IMR-90 (cell line): Measurements from ENCODE around the gene CDHR3. TPM values are rescaled to one million over a fixed set of nuclear protein-coding genes. Genes with fewer than 3 reads are reported as not detected.

ENCODE experiments used
- ATAC-seq: fragments of 200-7000 bp; cut with Tn5 transposase; 2 replicates; pipeline ENCODE4 v1.9.1; 2020; ENCODE audit warnings: low read depth, mild to moderate bottlenecking, moderate library complexity
- BruUV-seq: library from RNA; stranded (reverse); fragments of 400-500 nt; replicated peaks from 2 replicates; lab custom pipeline; 2021; lab: Mats Ljungman, UMichigan
- CTCF ChIA-PET: fragments of 300-600 bp; formaldehyde crosslinking; extraction: SDS; loops from one replicate; lab custom pipeline; 2021; ENCODE audit warnings: antibody characterized with exemption; lab: Yijun Ruan, JAX
- POLR2A ChIA-PET: fragments of 300-600 bp; sonication (Branson Sonifier 250); formaldehyde crosslinking; loops from one replicate; lab custom pipeline; 2022; ENCODE audit warnings: antibody characterized with exemption; ENCODE audit not compliant: unreplicated experiment; lab: Charles Lee
- DNase-seq: peaks from one replicate; pipeline ENCODE4 v3.0.0; 2013
- H2AFZ ChIP-seq: replicated peaks from 2 replicates; pipeline ENCODE3; 2013; ENCODE audit warnings: low read length, mild to moderate bottlenecking; ENCODE audit not compliant: poor library complexity
- H2AK5ac ChIP-seq: 2 replicates; pipeline ENCODE4 v1.6.1; 2013; ENCODE audit warnings: low read depth, low read length, inconsistent platforms
- H2AK9ac ChIP-seq: replicated peaks from 2 replicates; pipeline ENCODE3; 2013; ENCODE audit warnings: mild to moderate bottlenecking, low read depth, low read length, moderate library complexity; ENCODE audit not compliant: poor library complexity
- H2BK120ac ChIP-seq: 2 replicates; pipeline ENCODE4 v1.6.1; 2013; ENCODE audit warnings: low read depth, low read length, inconsistent platforms
- H2BK15ac ChIP-seq: 3 replicates; pipeline ENCODE4 v1.6.1; 2013; ENCODE audit warnings: low read depth, low read length, inconsistent platforms
- H2BK20ac ChIP-seq: 2 replicates; pipeline ENCODE4 v1.6.1; 2013; ENCODE audit warnings: low read depth, mild to moderate bottlenecking, inconsistent platforms, low read length, moderate library complexity
- H2BK5ac ChIP-seq: 2 replicates; pipeline ENCODE4 v1.6.1; 2013; ENCODE audit warnings: mild to moderate bottlenecking, low read depth, low read length, inconsistent platforms; ENCODE audit not compliant: poor library complexity, severe bottlenecking
- H3K14ac ChIP-seq: replicated peaks from 2 replicates; pipeline ENCODE4 v1.6.1; 2013; ENCODE audit warnings: low read depth, low read length, inconsistent platforms
- H3K18ac ChIP-seq: 2 replicates; pipeline ENCODE4 v1.6.1; 2013; ENCODE audit warnings: low read depth, low read length, control low read depth
- H3K23ac ChIP-seq: 2 replicates; pipeline ENCODE4 v1.6.1; 2013; ENCODE audit warnings: low read depth, low read length, inconsistent platforms
- H3K27ac ChIP-seq: 2 replicates; pipeline ENCODE4 v1.5.1; 2013; ENCODE audit warnings: mild to moderate bottlenecking, control low read depth, low read length; ENCODE audit not compliant: insufficient read depth
- H3K27me3 ChIP-seq: 2 replicates; pipeline ENCODE4 v1.6.1; 2013; ENCODE audit warnings: low read length; ENCODE audit not compliant: control insufficient read depth, insufficient read depth
- H3K36me3 ChIP-seq: 2 replicates; pipeline ENCODE4 v1.6.1; 2013; ENCODE audit warnings: low read length, mixed read lengths; ENCODE audit not compliant: control insufficient read depth, insufficient read depth
- H3K4ac ChIP-seq: 2 replicates; pipeline ENCODE4 v1.6.1; 2013; ENCODE audit warnings: low read depth, low read length, inconsistent platforms
- H3K4me1 ChIP-seq: 2 replicates; pipeline ENCODE4 v1.6.1; 2013; ENCODE audit warnings: low read length, mixed read lengths; ENCODE audit not compliant: control insufficient read depth, insufficient read depth
- H3K4me2 ChIP-seq: 2 replicates; pipeline ENCODE4 v1.6.1; 2013; ENCODE audit warnings: low read depth, mild to moderate bottlenecking, control low read depth, low read length, moderate library complexity
- H3K4me3 ChIP-seq: 2 replicates; pipeline ENCODE4 v1.5.1; 2013; ENCODE audit warnings: low read depth, mild to moderate bottlenecking, control low read depth, low read length, moderate library complexity; ENCODE audit not compliant: insufficient read depth
- H3K56ac ChIP-seq: 2 replicates; pipeline ENCODE4 v1.6.1; 2013; ENCODE audit warnings: low read length, inconsistent platforms; ENCODE audit not compliant: insufficient read depth; ENCODE audit errors: extremely low read depth
- H3K79me1 ChIP-seq, 2 experiments: 2 replicates each; pipeline ENCODE4 v1.6.1; 2013; ENCODE audit warnings: low read length in 2 of 2, inconsistent platforms in 1 of 2, low read depth in 1 of 2
- H3K9ac ChIP-seq: 2 replicates; pipeline ENCODE4 v1.6.1; 2013; ENCODE audit warnings: low read depth, low read length, control low read depth
- H3K9me1 ChIP-seq: 2 replicates; pipeline ENCODE4 v1.6.1; 2013; ENCODE audit warnings: low read length, inconsistent platforms; ENCODE audit not compliant: insufficient read depth
- H3K9me3 ChIP-seq: 2 replicates; pipeline ENCODE4 v1.6.1; 2013; ENCODE audit warnings: low read length; ENCODE audit not compliant: control insufficient read depth, insufficient read depth
- H4K20me1 ChIP-seq: 2 replicates; pipeline ENCODE4 v1.6.1; 2013; ENCODE audit warnings: low read length, inconsistent platforms; ENCODE audit not compliant: insufficient read depth
- H4K5ac ChIP-seq: 2 replicates; pipeline ENCODE4 v1.6.1; 2013; ENCODE audit warnings: mild to moderate bottlenecking, low read depth, low read length, control low read depth
- H4K8ac ChIP-seq, 2 experiments: 2 replicates each; pipeline ENCODE4 v1.6.1; 2013; ENCODE audit warnings: low read depth in 2 of 2, low read length in 2 of 2, control low read depth in 1 of 2, inconsistent platforms in 1 of 2
- H4K91ac ChIP-seq: 2 replicates; pipeline ENCODE4 v1.6.1; 2013; ENCODE audit warnings: low read depth, low read length, inconsistent platforms; ENCODE audit not compliant: insufficient read depth
- BHLHE40 ChIP-seq: fragments of 150-350 bp; IDR thresholded peaks from 2 replicates; pipeline ENCODE4 v1.6.1; 2016; ENCODE audit warnings: mild to moderate bottlenecking, low read depth, low read length
- CEBPB ChIP-seq: IDR thresholded peaks from 2 replicates; pipeline ENCODE4 v1.6.1; 2012; ENCODE audit warnings: low read depth, low read length, improper control_type of control experiment
- CHD1 ChIP-seq: IDR thresholded peaks from 2 replicates; pipeline ENCODE4 v1.6.1; 2012; ENCODE audit warnings: low read depth, low read length, improper control_type of control experiment
- FOS ChIP-seq: fragments of 150-350 bp; IDR thresholded peaks from 2 replicates; pipeline ENCODE4 v1.6.1; 2016; ENCODE audit warnings: low read depth, low read length
- MAFK ChIP-seq: IDR thresholded peaks from 2 replicates; pipeline ENCODE4 v1.6.1; 2012; ENCODE audit warnings: low read depth, low read length, improper control_type of control experiment
- MAZ ChIP-seq: IDR thresholded peaks from 2 replicates; pipeline ENCODE4 v1.6.1; 2012; ENCODE audit warnings: low read depth, mild to moderate bottlenecking, low read length, improper control_type of control experiment, moderate library complexity, borderline replicate concordance
- MXI1 ChIP-seq: IDR thresholded peaks from 2 replicates; pipeline ENCODE4 v1.6.1; 2012; ENCODE audit warnings: low read depth, mild to moderate bottlenecking, low read length, moderate library complexity, borderline replicate concordance
- NFE2L2 ChIP-seq: fragments of 150-350 bp; IDR thresholded peaks from 2 replicates; pipeline ENCODE4 v1.6.1; 2016; ENCODE audit warnings: low read depth, mild to moderate bottlenecking, low read length
- POLR2A ChIP-seq: IDR thresholded peaks from 2 replicates; pipeline ENCODE4 v1.6.1; 2012; ENCODE audit warnings: mild to moderate bottlenecking, low read depth, low read length
- RAD21 ChIP-seq: IDR thresholded peaks from 2 replicates; pipeline ENCODE4 v1.6.1; 2012; ENCODE audit warnings: low read length, improper control_type of control experiment
- RCOR1 ChIP-seq: IDR thresholded peaks from 2 replicates; pipeline ENCODE4 v1.6.1; 2012; ENCODE audit warnings: mild to moderate bottlenecking, low read length, improper control_type of control experiment; ENCODE audit not compliant: insufficient replicate concordance
- RFX5 ChIP-seq: IDR thresholded peaks from 2 replicates; pipeline ENCODE4 v1.8.0; 2012; ENCODE audit warnings: low read depth, mild to moderate bottlenecking, low read length, moderate library complexity
- SMC3 ChIP-seq: fragments of 150-350 bp; IDR thresholded peaks from 2 replicates; pipeline ENCODE4 v1.6.1; 2016; ENCODE audit warnings: low read depth, mild to moderate bottlenecking, antibody characterized with exemption, low read length, moderate library complexity
- WGBS, 2 experiments: methylation state at CpG; one replicate each; pipeline versions ENCODE4 v1.1.5 to v1.1.7; 2013; ENCODE audit warnings: missing lambda C conversion rate in 2 of 2; ENCODE audit not compliant: insufficient read length in 1 of 2; ENCODE audit errors: extremely low coverage in 2 of 2; 5-methylcytosine and 5-hydroxymethylcytosine counted together
- dilution Hi-C: fragments of 300-500 bp; cut with HindIII; formaldehyde crosslinking; loops from one replicate; pipeline ENCODE4 v1.14.3; 2018; ENCODE audit warnings: low sequenced_read_pairs; ENCODE audit not compliant: unreplicated experiment
- in situ Hi-C: fragments of 300-500 bp; cut with MboI; formaldehyde crosslinking; loops from 3 replicates; pipeline ENCODE4 v1.14.3; 2019; ENCODE audit warnings: low sequenced_read_pairs, inconsistent platforms, mixed read lengths
- intact Hi-C: fragments of 100-400 bp; cut with micrococcal nuclease; formaldehyde crosslinking; loops from 2 replicates; pipeline ENCODE4 v1.10.0; 2022
- polyA plus RNA-seq, 3 experiments: library from polyadenylated mRNA; depleted of rRNA; stranded (reverse); fragments of >200 nt; gene quantifications; 2 replicates each; pipeline ENCODE4 v1.2.3, GENCODE V29; 2012; ENCODE audit warnings: low replicate concordance in 1 of 3
- total RNA-seq: library from RNA; depleted of rRNA; stranded (reverse); fragments of >200 nt; gene quantifications from 2 replicates; pipeline ENCODE4 v1.2.3, GENCODE V29; 2012
- TF ChIP-seq, protein P1 (sequence below): fragments of 150-350 bp; IDR thresholded peaks from 2 replicates; pipeline ENCODE4 v1.6.1; 2016; ENCODE audit warnings: low read depth, mild to moderate bottlenecking, low read length, moderate library complexity, borderline replicate concordance
- TF ChIP-seq, protein P2 (sequence below): conservative IDR thresholded peaks from 2 replicates; pipeline ENCODE4 v1.5.1; 2012; ENCODE audit warnings: mild to moderate bottlenecking, low read depth, low read length, improper control_type of control experiment
- TF ChIP-seq, protein P3 (sequence below): fragments of 150-350 bp; IDR thresholded peaks from 2 replicates; pipeline ENCODE4 v1.6.1; 2017; ENCODE audit warnings: mild to moderate bottlenecking, antibody characterized with exemption, low read length, low read depth

CDHR3 gene
- total and polyA plus RNA-seq, 2 of the 4 experiments (the other 2 are of a cell fraction) = 0.96 to 1.6 TPM

DNA sequence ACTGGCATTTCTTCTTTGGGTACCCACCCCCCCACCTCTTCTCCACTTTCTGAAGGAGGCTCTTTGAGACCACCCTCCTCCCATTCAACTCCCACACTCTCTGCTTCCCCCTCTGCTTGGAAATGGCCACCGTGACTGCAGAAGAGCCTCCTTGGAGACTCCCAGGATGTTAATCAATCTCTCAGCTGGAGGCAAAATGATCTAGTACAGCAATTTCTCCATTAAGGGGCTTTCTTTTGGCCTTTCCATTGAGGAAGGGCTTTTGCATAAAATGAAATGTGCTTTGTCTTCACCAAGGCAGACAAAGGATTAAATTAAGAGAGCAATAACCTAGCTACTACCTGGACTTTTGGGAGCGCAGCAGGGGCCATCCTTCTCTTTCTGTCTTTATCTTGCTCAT, 26.1 kb downstream of the CDHR3 start:
- ChIA-PET POLR2A (no interaction called here), CTCF (no interaction called here)
- DNase-seq (no peak), ATAC-seq (no peak)
- in situ Hi-C loops (no loop called here), intact Hi-C loops (no loop called here), dilution Hi-C loops (no loop called here)
- no peak overlapping the region for H2BK120ac ChIP-seq
- no peak overlapping the region for H2BK5ac ChIP-seq
- no peak overlapping the region for H4K8ac ChIP-seq
- H3K9me3 ChIP-seq = no peaks in the 10 kb centered on the region
- H3K36me3 ChIP-seq = no peaks in the 10 kb centered on the region
- no peak overlapping the region for H3K4me2 ChIP-seq
- TF ChIP-seq RAD21 = no peak
- TF ChIP-seq BHLHE40 = no peak
- TF ChIP-seq, protein P1, sequence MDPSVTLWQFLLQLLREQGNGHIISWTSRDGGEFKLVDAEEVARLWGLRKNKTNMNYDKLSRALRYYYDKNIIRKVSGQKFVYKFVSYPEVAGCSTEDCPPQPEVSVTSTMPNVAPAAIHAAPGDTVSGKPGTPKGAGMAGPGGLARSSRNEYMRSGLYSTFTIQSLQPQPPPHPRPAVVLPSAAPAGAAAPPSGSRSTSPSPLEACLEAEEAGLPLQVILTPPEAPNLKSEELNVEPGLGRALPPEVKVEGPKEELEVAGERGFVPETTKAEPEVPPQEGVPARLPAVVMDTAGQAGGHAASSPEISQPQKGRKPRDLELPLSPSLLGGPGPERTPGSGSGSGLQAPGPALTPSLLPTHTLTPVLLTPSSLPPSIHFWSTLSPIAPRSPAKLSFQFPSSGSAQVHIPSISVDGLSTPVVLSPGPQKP = no peak
- TF ChIP-seq RFX5 = no peak
- no peak for TF ChIP-seq MAFK
- TF ChIP-seq MXI1 = no peak
- no peak for TF ChIP-seq MAZ
- no peak for TF ChIP-seq NFE2L2
- no peak for TF ChIP-seq FOS
- no peak for TF ChIP-seq RCOR1
- TF ChIP-seq, protein P2, sequence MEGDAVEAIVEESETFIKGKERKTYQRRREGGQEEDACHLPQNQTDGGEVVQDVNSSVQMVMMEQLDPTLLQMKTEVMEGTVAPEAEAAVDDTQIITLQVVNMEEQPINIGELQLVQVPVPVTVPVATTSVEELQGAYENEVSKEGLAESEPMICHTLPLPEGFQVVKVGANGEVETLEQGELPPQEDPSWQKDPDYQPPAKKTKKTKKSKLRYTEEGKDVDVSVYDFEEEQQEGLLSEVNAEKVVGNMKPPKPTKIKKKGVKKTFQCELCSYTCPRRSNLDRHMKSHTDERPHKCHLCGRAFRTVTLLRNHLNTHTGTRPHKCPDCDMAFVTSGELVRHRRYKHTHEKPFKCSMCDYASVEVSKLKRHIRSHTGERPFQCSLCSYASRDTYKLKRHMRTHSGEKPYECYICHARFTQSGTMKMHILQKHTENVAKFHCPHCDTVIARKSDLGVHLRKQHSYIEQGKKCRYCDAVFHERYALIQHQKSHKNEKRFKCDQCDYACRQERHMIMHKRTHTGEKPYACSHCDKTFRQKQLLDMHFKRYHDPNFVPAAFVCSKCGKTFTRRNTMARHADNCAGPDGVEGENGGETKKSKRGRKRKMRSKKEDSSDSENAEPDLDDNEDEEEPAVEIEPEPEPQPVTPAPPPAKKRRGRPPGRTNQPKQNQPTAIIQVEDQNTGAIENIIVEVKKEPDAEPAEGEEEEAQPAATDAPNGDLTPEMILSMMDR = no peak
- TF ChIP-seq, protein P3, sequence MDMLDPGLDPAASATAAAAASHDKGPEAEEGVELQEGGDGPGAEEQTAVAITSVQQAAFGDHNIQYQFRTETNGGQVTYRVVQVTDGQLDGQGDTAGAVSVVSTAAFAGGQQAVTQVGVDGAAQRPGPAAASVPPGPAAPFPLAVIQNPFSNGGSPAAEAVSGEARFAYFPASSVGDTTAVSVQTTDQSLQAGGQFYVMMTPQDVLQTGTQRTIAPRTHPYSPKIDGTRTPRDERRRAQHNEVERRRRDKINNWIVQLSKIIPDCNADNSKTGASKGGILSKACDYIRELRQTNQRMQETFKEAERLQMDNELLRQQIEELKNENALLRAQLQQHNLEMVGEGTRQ = no peak
- TF ChIP-seq SMC3 = no peak
- TF ChIP-seq CEBPB = no peak
- no peak for TF ChIP-seq POLR2A
- no peak for TF ChIP-seq CHD1
- no peak overlapping the region for H4K5ac ChIP-seq
- WGBS, 2 experiments = no CpG with 5 or more reads among the region's 2 CpGs
- no peak overlapping the region for H3K4me3 ChIP-seq
- no peak overlapping the region for H3K4ac ChIP-seq
- H2BK20ac ChIP-seq = no peak overlapping the region
- H3K27me3 ChIP-seq = peaks cover 50% of the 10 kb centered on the region
- no peak overlapping the region for H4K91ac ChIP-seq
- H2AFZ ChIP-seq = no peak overlapping the region
- H3K4me1 ChIP-seq = peaks cover 2% of the 10 kb centered on the region; the same call in 1 of the 2 replicates
- no peak overlapping the region for H3K56ac ChIP-seq
- BruUV-seq = no TSS peak
- H4K20me1 ChIP-seq = no peaks in the 10 kb centered on the region
- no peak overlapping the region for H3K23ac ChIP-seq
- H2BK15ac ChIP-seq = no peak overlapping the region
- H3K9me1 ChIP-seq = no peaks in the 10 kb centered on the region
- H3K14ac ChIP-seq = no peak overlapping the region
- no peak overlapping the region for H2AK5ac ChIP-seq
- H3K79me1 ChIP-seq = no peaks in the 10 kb centered on the region
- H3K9ac ChIP-seq = no peak overlapping the region
- H3K18ac ChIP-seq = no peak overlapping the region
- no peak overlapping the region for H2AK9ac ChIP-seq
- H3K27ac ChIP-seq = no peak overlapping the region
